Stimulated activated CD4-positive, alpha-beta T cell treated with anti-CD3 and anti-CD28 coated beads, Interleukin-4, amount 100 ng/mL, for 48 hours (primary cell): ENCODE measurements around the gene TRAK2.
"Not testable (repeated sequence)": the region's sequence is repeated elsewhere in the genome, so short reads cannot be mapped to it uniquely, and the experiment has no call there.

Experiments
- DNase-seq, 2 donors: peaks; one replicate each; pipeline ENCODE4 v3.0.0-alpha.2; 2020; ENCODE audit warnings: low read depth in 2 of 2

Gene TRAK2

GRCh38 chr2:201451292-201452057 lies at the start of gene TRAK2, which contains the start of gene STRADB:
TSS of gene TRAK2 (minus strand) at chr2:201451458. CDS start at chr2:201420507, 30,951 bp downstream.
TSS of gene STRADB (plus strand) at chr2:201451740. CDS start at chr2:201454841, 3,101 bp downstream.
- peak; percentile 94 to 95 for DNase-seq

DNA sequence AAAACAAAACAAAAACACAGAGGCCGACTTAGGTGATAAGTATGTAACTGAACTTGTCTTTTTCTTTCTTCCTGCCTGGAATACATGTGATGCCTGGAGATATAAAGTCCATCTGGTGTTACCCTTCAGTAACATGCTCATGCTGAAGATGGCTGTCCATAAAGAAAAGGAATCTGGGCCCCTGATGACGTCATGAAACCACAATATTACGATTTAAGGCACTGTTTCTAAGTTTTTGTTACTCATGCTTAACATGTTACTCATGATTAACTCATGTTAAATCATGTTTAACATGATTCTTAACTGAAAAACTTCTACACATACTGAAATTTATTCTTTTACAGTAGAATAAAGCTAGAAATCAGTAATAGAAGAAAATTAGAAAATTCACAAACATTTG lies 49.3 kb upstream of the TRAK2 start:
- no peak for DNase-seq

DNA sequence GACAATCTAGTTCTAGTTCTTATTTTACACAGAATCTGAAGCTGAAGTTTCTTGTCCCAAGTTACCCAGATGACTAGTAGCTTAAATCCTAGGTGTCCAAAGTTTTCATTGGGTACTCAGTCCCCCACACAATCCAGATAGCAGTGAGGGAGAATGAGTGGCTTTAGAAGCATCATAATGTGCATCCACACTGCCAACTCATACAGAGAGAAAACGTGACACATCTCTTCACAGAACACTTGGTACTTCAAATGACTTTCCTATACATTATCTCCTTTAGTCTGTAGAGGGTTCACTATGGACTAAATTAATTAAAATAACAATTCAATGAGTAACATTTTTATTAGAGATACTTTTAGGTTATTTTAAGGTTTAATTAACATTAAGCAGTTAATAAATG lies 45.5 kb upstream of the TRAK2 start:
- DNase-seq = no peak

- no peak for DNase-seq
Measured at GRCh38 chr2:201490291-201490690, 39.0 kb upstream of the TRAK2 start.

DNA sequence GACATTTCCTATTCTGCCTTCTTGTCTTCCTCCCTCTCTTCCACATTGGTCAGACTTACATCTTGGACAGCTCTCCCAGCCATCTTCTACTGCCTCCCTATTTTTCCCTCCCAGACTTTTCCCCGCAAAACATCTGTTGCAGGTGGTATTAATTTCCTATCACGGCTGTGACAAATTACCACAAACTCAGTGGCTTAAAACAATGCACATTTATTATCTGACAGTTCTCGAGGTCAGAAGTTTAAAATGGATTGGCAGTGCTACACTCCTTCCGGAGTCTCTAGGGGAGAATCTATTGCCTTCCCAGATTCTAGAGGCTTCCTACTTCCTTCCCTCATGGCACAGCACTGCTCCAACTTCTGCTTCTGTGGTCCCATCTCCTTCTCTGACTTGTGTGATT lies 33.5 kb upstream of the TRAK2 start:
- no peak for DNase-seq

DNA sequence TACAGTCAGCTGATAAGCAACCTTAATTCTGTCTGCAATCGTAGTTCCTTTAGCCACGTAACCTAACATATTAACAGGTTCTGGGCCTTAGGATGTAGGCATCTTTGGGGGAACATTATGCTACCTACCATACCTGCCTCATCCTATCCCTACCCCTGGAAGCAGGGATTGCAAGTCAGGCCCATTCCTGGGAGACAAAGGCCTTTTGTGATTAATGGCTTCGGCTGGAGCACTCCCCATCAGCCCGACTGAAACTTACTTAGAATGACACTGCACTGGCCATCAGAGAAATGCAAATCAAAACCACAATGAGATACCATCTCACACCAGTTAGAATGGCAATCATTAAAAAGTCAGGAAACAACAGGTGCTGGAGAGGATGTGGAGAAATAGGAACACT lies 32.5 kb upstream of the TRAK2 start:
- not testable (repeated sequence) for DNase-seq

- DNase-seq = no peak
Measured at GRCh38 chr2:201483342-201483741, 32.1 kb upstream of the TRAK2 start.

DNA sequence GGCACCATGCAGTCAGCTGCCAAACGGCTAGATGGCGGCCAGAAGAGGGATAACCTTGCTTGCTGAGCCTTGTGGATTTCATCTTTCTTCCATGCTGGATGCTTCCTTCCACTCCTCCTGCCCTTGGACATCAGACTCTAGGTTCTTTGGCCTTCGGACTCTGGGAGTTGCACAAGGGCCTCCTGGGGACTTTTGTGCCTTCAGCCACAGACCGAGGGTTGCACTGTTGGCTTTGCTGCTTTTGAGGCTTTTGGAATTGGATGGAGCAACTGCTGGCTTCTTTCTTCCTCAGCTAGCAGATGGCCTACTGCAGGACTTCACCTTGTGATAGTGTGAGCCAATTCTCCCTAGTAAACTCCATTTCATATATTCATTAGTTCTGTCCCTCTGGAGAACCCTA lies 31.3 kb upstream of the TRAK2 start:
- no peak for DNase-seq

DNA sequence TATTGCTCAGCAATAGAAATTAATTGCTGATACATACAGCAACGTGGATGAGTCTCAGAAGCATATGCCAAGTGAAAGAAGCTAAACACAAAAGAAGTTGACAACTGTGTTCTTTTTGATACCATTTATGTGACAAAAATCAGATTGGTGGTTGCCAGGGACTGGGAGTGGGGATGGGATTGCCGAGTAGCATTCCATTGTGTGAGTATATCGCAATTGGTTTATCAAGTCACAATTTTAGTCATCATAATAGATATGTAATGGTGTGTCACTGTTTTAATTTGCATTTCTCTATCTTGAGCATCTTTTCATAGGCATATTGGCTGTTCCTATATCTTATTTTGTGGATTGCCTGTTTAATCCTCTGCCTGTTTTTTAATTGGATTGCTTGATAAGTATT lies 21.2 kb upstream of the TRAK2 start:
- no peak for DNase-seq

DNA sequence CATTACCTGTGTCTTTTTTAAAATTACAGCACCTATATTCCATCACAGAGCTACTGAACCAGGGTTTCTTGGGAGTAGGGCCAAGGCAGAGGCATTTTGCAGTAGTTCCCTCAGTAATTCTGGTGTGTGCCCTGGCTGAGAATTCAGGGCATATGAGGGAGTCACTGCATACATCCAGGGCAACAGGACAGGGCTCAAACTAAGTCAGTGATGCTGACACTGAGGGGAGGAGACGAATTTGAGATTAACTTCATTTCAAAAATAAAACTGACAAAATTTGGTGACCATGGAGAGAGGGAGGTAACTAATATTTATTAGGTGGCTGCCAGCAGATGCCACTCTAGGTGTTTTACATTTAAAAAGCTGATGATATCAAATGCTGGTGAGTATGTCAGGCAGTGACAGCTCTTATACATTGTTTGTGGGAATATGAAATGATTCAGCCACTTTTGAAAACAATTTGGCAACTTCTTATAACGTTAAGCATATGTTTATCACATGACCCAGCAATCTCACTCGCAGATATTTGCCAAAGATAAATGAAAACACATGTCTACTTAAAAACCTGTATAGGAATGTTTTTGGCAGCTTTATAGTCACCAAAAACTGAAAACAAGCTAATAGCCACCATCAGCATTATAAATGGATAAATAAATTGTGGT lies 20.6 kb upstream of the TRAK2 start:
- no peak for DNase-seq

GRCh38 chr2:201470821-201471731 lies 19.8 kb upstream of the TRAK2 start:
- no peak for DNase-seq

GRCh38 chr2:201467666-201468065 lies 16.4 kb upstream of the TRAK2 start:
- DNase-seq = no peak

DNA sequence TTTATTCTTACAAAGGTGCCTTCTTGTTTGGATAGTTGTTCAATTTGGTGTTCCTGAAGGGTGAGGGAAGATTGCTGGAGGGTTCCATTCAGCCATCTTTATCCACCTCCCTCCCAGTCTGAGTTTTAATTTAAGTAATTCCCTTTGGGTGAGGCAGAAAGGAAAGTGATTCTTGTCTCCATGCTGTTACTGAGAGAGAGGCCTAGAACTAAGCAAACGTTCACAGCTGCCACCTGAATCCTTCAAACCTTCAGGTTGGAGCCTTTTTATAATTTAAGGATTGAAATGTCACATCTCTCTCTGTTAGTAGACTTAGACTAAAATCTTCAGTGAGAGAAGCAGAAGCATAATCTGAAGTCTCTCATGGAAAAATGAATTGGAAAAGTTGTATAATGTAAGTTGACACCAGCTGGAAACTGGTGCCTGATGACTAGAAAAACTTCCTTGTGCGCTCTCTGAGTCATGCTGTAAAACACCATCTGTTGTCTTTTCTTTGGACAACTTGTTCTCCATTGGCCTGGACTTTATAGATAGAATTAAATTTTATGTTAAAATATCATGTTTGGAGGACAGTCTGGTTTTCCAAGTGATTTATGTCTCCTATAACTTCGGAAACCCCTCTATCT lies 14.9 kb upstream of the TRAK2 start:
- no peak for DNase-seq

DNA sequence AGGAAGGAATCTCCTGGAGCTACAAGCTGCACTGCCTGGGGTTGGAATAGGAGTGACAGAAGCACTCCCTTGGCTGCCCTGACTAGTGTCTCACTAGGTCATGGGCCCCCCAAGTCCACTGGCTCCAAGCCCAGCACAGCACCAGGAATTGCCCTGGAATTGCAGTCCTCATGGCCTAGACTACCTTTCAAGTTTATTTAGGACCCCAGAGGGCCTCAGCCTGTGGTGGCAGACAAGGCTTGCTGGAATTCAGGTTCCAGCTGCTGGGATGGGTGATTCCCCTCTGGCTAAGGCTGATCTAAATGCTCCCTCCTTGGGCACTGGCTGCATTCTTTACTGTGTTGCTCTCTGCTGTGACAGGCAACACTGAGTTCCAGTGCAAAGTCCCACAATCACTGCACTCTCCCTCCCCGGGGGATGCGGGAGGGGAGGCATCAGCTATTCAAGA lies 14.3 kb upstream of the TRAK2 start:
- DNase-seq = no peak

DNA sequence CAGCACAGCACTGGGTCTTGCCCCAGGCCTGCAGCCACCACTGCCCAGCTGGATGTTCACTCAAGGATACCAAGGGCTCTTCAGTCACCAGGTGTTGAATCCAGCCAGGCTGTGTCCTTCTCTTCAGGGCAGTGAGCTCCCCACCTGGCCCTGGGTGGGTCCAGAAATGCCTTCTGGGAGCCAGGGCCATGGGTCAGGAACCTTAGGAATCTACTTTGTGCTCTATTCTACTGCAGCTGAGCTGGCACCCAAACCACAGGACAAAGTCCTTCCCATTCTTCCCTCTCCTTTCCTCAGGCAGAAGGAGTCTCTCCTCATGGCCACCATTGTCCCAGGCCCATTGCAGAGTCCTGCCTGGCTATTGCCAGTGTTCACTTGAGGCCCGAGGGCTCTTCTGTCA lies 13.3 kb upstream of the TRAK2 start:
- no peak for DNase-seq

GRCh38 chr2:201460532-201460931 lies 9.3 kb upstream of the TRAK2 start:
- no peak for DNase-seq

DNA sequence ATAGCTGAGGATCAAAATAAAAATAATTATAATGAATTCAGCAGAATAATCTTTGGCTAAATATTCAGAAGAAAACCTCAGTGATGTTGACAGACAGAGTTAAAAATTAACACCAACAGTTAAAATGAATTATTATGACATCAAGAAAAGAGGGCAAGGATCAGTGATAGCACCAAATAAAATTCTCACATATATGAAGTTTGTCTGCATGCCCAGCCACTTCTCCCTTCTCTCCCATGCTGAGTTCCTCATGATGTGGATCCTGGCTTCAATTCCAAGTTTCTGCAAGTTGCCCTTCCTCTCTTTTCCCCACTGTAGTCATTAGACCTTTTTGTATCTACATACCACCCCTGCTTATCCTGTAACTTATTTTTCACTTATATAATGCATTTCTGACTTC lies 7.1 kb upstream of the TRAK2 start:
- no peak for DNase-seq

DNA sequence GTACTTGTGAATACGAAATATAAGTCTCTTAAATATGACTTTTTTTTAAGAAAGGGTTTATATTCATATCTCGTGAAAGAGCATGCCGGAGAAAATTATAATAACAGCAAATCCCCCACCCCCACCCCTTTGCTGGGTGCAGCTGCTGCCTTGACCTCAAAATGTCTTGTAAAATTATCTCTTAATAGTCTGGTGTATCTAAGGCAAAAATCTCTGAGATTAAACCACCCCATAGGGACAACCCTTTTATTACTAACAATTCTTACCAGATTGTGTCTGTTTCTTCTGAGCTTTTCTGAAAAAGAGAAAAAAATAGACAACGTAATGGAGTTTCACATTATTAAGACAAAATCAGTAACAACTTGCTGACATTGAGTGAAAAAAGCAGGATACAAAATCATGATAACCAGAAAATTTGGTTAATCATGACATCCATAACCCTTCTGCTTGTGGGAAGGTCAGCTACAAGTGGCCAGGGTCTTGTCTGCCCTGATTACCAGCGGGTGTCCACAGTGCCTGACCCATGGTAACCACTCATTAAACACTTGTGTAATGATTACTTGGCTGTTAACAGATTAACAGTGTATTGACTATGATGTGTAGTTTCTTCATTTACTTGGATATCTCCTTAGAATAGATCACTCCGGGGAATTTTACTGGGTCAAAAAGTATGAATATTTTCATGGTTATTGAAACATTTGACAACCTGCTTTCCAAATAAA lies 1.8 kb upstream of the TRAK2 start:
- DNase-seq = no peak

GRCh38 chr2:201452058-201452921 lies 1.0 kb upstream of the TRAK2 start:
- peak in 1 of 2 donors; percentile 1 for DNase-seq

- DNase-seq = no peak
Measured at GRCh38 chr2:201450954-201451291, 335 bp downstream of the TRAK2 start.
